CD4-positive, alpha-beta T cell (primary cell): ENCODE results near the gene DNAH7. TPM values are rescaled to one million over a fixed set of nuclear protein-coding genes. Genes with fewer than 3 reads are reported as not detected.
"Not testable (repeated sequence)": the region's sequence is repeated elsewhere in the genome, so short reads cannot be mapped to it uniquely, and the experiment has no call there.

Experiments
- ATAC-seq: fragments of 200-7000 bp; cut with Tn5 transposase; one replicate; pipeline ENCODE4 v1.10.0; 2022; ENCODE audit warnings: mild to moderate bottlenecking; ENCODE audit not compliant: poor library complexity
- CTCF ChIA-PET: fragments of 350-600 bp; sonication (Branson Sonifier 250); formaldehyde crosslinking; loops from one replicate; lab custom pipeline; 2021; ENCODE audit warnings: antibody characterized with exemption, inconsistent platforms; lab: Charles Lee
- POLR2A ChIA-PET: fragments of 350-600 bp; sonication (Branson Sonifier 250); formaldehyde crosslinking; loops from one replicate; lab custom pipeline; 2021; ENCODE audit warnings: antibody characterized with exemption, inconsistent platforms; lab: Charles Lee
- DNase-seq, 14 experiments: peaks; one replicate each; pipeline ENCODE4 v3.0.0-alpha.2; 2013 to 2020; ENCODE audit warnings: mixed read lengths in 2 of 14
- H3K27ac ChIP-seq, 2 donors: one replicate each; pipeline versions ENCODE4 v1.5.1 to v1.7.0; 2013; ENCODE audit warnings: low read length in 2 of 2, low read depth in 1 of 2, mild to moderate bottlenecking in 1 of 2
- H3K27me3 ChIP-seq, 2 experiments: 1 replicate in 1 of 2; 2 replicates in 1 of 2; pipeline versions ENCODE4 v1.6.1 to v1.7.0; 2013; ENCODE audit warnings: low read length in 2 of 2, control low read depth in 1 of 2, mild to moderate bottlenecking in 1 of 2, moderate library complexity in 1 of 2; ENCODE audit not compliant: insufficient read depth in 2 of 2, control insufficient read depth in 1 of 2
- H3K36me3 ChIP-seq: one replicate; pipeline ENCODE4 v1.6.1; 2013; ENCODE audit warnings: low read length, control low read depth; ENCODE audit not compliant: insufficient read depth
- H3K4me1 ChIP-seq: one replicate; pipeline ENCODE4 v1.6.1; 2013; ENCODE audit warnings: low read length, control low read depth; ENCODE audit not compliant: insufficient read depth
- H3K4me3 ChIP-seq: one replicate; pipeline ENCODE4 v1.5.1; 2013; ENCODE audit warnings: mild to moderate bottlenecking, low read length, moderate library complexity
- H3K9me3 ChIP-seq, 2 experiments: 1 replicate in 1 of 2; 2 replicates in 1 of 2; pipeline versions ENCODE4 v1.6.1 to v1.7.0; 2013; ENCODE audit warnings: low read length in 2 of 2, mild to moderate bottlenecking in 2 of 2, control low read depth in 1 of 2, moderate library complexity in 1 of 2; ENCODE audit not compliant: control insufficient read depth in 1 of 2, insufficient read depth in 1 of 2
- H3K27ac Mint-ChIP-seq: one replicate; pipeline ENCODE4 v1.8.0; 2020; ENCODE audit warnings: mixed read lengths
- H3K27me3 Mint-ChIP-seq: one replicate; pipeline ENCODE4 v1.8.0; 2021; ENCODE audit warnings: mixed read lengths
- H3K36me3 Mint-ChIP-seq: one replicate; pipeline ENCODE4 v1.8.0; 2021; ENCODE audit warnings: low read depth, mixed read lengths
- H3K4me1 Mint-ChIP-seq: one replicate; pipeline ENCODE4 v1.8.0; 2021; ENCODE audit warnings: low read depth, mixed read lengths
- H3K4me3 Mint-ChIP-seq: one replicate; pipeline ENCODE4 v1.8.0; 2020; ENCODE audit warnings: mild to moderate bottlenecking, mixed read lengths
- H3K9me3 Mint-ChIP-seq: one replicate; pipeline ENCODE4 v1.8.0; 2020; ENCODE audit warnings: mixed read lengths
- intact Hi-C, 2 experiments: fragments of 100-400 bp; cut with DNase I in 1 of 2; cut with micrococcal nuclease in 1 of 2; formaldehyde crosslinking; loops; one replicate each; pipeline versions ENCODE4 v1.15.1 to v1.9.0; 2023 to 2025; cut with DNase I, micrococcal nuclease
- total RNA-seq, 174 experiments: library from RNA in 2 of 174; stranded (reverse) in 2 of 174; gene quantifications; one replicate each; pipeline ENCODE4 v1.2.3 and lab custom pipeline; 2021 to 2026
- TF ChIP-seq, protein P1 (sequence below): fragments of 200-600 bp; IDR thresholded peaks from one replicate; pipeline ENCODE4 v1.8.0; 2022; ENCODE audit warnings: antibody characterized with exemption, mild to moderate bottlenecking

The DNAH7 gene
- total RNA-seq, 2 experiments from 2014 or later: not detected

DNA sequence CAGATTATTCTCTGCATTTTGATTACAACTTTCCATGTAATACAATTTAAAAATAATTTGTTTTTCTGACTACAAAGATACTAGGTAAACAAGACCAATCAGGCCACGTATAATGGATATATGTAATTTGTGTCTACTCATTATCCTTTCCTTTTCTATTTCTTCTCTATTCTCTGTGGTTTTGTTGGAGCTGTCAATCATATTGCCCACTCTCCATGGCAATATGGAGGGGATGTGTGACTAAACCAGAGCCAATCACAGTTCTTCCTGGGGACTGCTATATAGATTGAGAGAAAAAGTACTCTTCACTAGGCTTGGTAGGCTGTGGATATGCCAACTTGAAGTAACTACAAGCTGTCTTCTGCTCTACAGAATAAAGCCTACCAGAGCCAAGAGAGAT lies 144.7 kb downstream of the DNAH7 start:
- POLR2A ChIA-PET: no interaction called here
- Histone ChIP-seq H3K4me1 (no peaks in the 10 kb centered on the region), H3K36me3 (no peaks in the 10 kb centered on the region), H3K4me3 (no peak overlapping the region), H3K27ac (no peak overlapping the region), H3K9me3 (no peaks in the 10 kb centered on the region), H3K27me3 (no peaks in the 10 kb centered on the region)
- Mint-ChIP-seq H3K4me3 (no peak overlapping the region), H3K27ac (no peak overlapping the region), H3K4me1 (no peaks in the 10 kb centered on the region), H3K27me3 (no peaks in the 10 kb centered on the region), H3K9me3 (no peaks in the 10 kb centered on the region), H3K36me3 (no peaks in the 10 kb centered on the region)
- ATAC-seq (no peak), DNase-seq (no peak)
- intact Hi-C loops: no loop called here
- TF ChIP-seq, protein P1, sequence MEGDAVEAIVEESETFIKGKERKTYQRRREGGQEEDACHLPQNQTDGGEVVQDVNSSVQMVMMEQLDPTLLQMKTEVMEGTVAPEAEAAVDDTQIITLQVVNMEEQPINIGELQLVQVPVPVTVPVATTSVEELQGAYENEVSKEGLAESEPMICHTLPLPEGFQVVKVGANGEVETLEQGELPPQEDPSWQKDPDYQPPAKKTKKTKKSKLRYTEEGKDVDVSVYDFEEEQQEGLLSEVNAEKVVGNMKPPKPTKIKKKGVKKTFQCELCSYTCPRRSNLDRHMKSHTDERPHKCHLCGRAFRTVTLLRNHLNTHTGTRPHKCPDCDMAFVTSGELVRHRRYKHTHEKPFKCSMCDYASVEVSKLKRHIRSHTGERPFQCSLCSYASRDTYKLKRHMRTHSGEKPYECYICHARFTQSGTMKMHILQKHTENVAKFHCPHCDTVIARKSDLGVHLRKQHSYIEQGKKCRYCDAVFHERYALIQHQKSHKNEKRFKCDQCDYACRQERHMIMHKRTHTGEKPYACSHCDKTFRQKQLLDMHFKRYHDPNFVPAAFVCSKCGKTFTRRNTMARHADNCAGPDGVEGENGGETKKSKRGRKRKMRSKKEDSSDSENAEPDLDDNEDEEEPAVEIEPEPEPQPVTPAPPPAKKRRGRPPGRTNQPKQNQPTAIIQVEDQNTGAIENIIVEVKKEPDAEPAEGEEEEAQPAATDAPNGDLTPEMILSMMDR: no peak
- CTCF ChIA-PET: no interaction called here

DNA sequence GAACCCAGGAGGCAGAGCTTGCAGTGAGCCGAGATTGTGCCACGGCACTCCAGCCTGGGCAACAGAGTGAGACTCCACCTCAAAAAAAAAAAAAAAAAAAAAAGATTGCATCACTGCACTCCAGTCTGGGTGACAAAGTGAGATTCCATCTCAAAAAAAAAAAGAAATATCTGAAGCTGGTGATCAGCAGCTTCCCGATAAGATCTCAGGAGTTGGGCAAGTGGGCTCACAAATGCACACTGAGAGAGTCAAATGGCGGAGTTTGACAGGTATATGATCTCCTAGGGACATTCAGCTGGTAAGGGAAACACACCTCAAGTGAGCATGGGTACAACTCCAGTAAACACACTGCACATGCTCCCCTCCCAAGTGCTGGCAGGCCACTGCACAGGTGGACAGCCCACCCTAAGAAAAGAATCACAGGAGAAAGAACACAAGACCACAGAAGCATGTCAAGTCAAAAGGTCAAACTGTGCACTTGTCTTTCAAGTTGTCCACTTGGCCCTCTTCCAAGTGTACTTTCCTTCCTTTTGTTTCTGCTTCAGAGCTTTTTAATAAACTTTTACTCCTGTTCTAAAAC lies 151.5 kb downstream of the DNAH7 start:
- H3K27me3 Mint-ChIP-seq, H3K27ac Mint-ChIP-seq, POLR2A ChIA-PET: not testable (repeated sequence)

DNA sequence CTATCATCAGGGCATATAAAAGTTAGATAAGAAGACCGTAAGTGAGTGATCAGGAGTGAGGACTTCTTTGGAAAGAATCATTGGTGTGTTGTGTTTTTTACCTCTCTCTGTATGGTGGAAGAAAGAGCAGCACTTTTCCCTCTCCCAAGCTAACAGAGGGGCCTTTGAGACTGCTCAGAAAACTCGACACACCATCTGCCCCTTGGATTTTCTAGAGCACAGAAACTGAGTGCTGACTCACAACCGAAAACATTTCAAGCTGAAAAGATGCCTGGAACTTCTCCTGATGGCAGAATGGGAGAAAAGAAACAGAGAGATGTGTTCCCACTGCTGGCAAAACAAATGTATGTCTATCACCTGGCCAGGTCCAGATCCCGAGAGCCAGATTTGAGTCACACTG lies 156.6 kb downstream of the DNAH7 start:
- Histone ChIP-seq H3K27ac (no peak overlapping the region), H3K36me3 (no peaks in the 10 kb centered on the region), H3K4me1 (no peaks in the 10 kb centered on the region), H3K27me3 (peaks cover 0 to 2% of the 10 kb centered on the region in 2 experiments), H3K9me3 (peaks cover 0 to 5% of the 10 kb centered on the region in 2 experiments), H3K4me3 (no peak overlapping the region)
- no peak overlapping the region for H3K27ac Mint-ChIP-seq
- ATAC-seq: no peak
- H3K9me3 Mint-ChIP-seq: no peaks in the 10 kb centered on the region
- DNase-seq: no peak
- H3K27me3 Mint-ChIP-seq: no peaks in the 10 kb centered on the region
- H3K36me3 Mint-ChIP-seq: no peaks in the 10 kb centered on the region
- CTCF ChIA-PET: no interaction called here
- no peaks in the 10 kb centered on the region for H3K4me1 Mint-ChIP-seq
- intact Hi-C loops: no loop called here
- POLR2A ChIA-PET: no interaction called here
- TF ChIP-seq, protein P1: no peak
- no peak overlapping the region for H3K4me3 Mint-ChIP-seq

More for the DNA sequence above, 151.5 kb downstream of the DNAH7 start:
- H3K4me1 ChIP-seq, H3K4me1 Mint-ChIP-seq, DNase-seq, H3K4me3 ChIP-seq, H3K36me3 ChIP-seq, H3K36me3 Mint-ChIP-seq, H3K27me3 ChIP-seq, H3K9me3 Mint-ChIP-seq, H3K9me3 ChIP-seq, intact Hi-C loops, ATAC-seq, H3K4me3 Mint-ChIP-seq, H3K27ac ChIP-seq: not testable (repeated sequence)
- CTCF ChIA-PET: interaction anchor here (0.7 kb wide), 1 partner anchor 420 kb away, joined by 4 read pairs; no protein-coding TSS in a partner anchor

DNA sequence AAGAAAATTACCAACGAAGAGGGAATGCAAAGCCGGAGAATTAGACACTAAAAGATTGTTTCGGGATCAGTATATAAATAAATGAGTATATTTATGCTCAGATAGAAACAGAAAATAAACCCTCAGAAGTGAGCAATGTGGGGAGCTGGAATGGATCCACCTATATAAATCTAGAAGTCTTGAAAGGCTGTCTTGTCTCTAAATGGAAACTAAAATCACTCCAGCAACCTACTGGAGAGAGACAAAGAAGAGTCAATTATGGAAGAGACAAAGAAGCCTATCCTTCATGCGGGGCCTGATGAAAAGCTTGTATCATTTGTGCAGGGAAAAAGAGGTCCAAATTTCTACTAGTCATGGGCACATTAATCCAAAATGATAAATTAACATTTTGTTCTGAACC lies 158.1 kb downstream of the DNAH7 start:
- H3K4me3 Mint-ChIP-seq: no peak overlapping the region
- no peak for DNase-seq
- H3K4me1 Mint-ChIP-seq: no peaks in the 10 kb centered on the region
- H3K27me3 ChIP-seq: no peaks in the 10 kb centered on the region
- intact Hi-C loops: no loop called here
- no peaks in the 10 kb centered on the region for H3K9me3 Mint-ChIP-seq
- H3K4me3 ChIP-seq: no peak overlapping the region
- POLR2A ChIA-PET: no interaction called here
- no peaks in the 10 kb centered on the region for H3K36me3 ChIP-seq
- H3K27ac Mint-ChIP-seq: no peak overlapping the region
- no peaks in the 10 kb centered on the region for H3K27me3 Mint-ChIP-seq
- ATAC-seq: no peak
- no peaks in the 10 kb centered on the region for H3K9me3 ChIP-seq
- CTCF ChIA-PET: interaction anchor here (1.6 kb wide), 1 partner anchor 12 kb away, joined by 5 read pairs; no protein-coding TSS in a partner anchor
- H3K4me1 ChIP-seq: no peaks in the 10 kb centered on the region
- TF ChIP-seq, protein P1: no peak
- no peak overlapping the region for H3K27ac ChIP-seq
- no peaks in the 10 kb centered on the region for H3K36me3 Mint-ChIP-seq
